Astrocyte of the spinal cord (primary cell): Measurements from ENCODE around the gene STRBP.

Experiments used
- DNase-seq: peaks from one replicate; pipeline ENCODE4 v3.0.0; 2011; ENCODE audit warnings: low read depth, low spot score
- H3K4me3 ChIP-seq: 2 replicates; pipeline ENCODE4 v1.5.1; 2011; ENCODE audit warnings: low read depth, mild to moderate bottlenecking, low read length, moderate library complexity
- CTCF ChIP-seq: IDR thresholded peaks from 2 replicates; pipeline ENCODE4 v1.5.1; 2012; ENCODE audit warnings: low read depth, mild to moderate bottlenecking, low read length, inconsistent platforms
- in situ Hi-C: cut with HindIII; loops from 2 replicates; pipeline ENCODE4 v1.10.0; 2017; ENCODE audit warnings: low sequenced_read_pairs

STRBP gene

GRCh38 chr9:123102375-123103113 lies 165.8 kb downstream of the STRBP start:
- no peak overlapping the region for H3K4me3 ChIP-seq
- DNase-seq = no peak
- in situ Hi-C loops = no loop called here
- TF ChIP-seq CTCF = peak; percentile 42

GRCh38 chr9:123099548-123099947 lies 168.8 kb downstream of the STRBP start:
- no peak for TF ChIP-seq CTCF
- no peak for DNase-seq
- H3K4me3 ChIP-seq = no peak overlapping the region
- in situ Hi-C loops = no loop called here

GRCh38 chr9:123099042-123099441 lies 169.3 kb downstream of the STRBP start:
- TF ChIP-seq CTCF = no peak
- no peak for DNase-seq
- in situ Hi-C loops = no loop called here
- H3K4me3 ChIP-seq = no peak overlapping the region

- in situ Hi-C loops = no loop called here
- DNase-seq = no peak
- no peak for TF ChIP-seq CTCF
- H3K4me3 ChIP-seq = no peak overlapping the region
These were observed 170.3 kb downstream of the STRBP start for GRCh38 chr9:123098096-123098459.

- in situ Hi-C loops = no loop called here
- no peak for TF ChIP-seq CTCF
- no peak for DNase-seq
- H3K4me3 ChIP-seq = no peak overlapping the region
These were observed 170.8 kb downstream of the STRBP start for GRCh38 chr9:123097430-123098095.

- in situ Hi-C loops = no loop called here
- no peak overlapping the region for H3K4me3 ChIP-seq
- TF ChIP-seq CTCF = no peak
- no peak for DNase-seq
These were observed 171.4 kb downstream of the STRBP start for GRCh38 chr9:123096987-123097386.
